IMR-90 (cell line): ENCODE data around the gene ADCY1. TPM values are rescaled to one million over a fixed set of nuclear protein-coding genes. Genes with fewer than 3 reads are reported as not detected.

ENCODE experiments used
- ATAC-seq: fragments of 200-7000 bp; cut with Tn5 transposase; 2 replicates; pipeline ENCODE4 v1.9.1; 2020; ENCODE audit warnings: low read depth, mild to moderate bottlenecking, moderate library complexity
- BruUV-seq: library from RNA; stranded (reverse); fragments of 400-500 nt; replicated peaks from 2 replicates; lab custom pipeline; 2021; lab: Mats Ljungman, UMichigan
- CTCF ChIA-PET: fragments of 300-600 bp; formaldehyde crosslinking; extraction: SDS; loops from one replicate; lab custom pipeline; 2021; ENCODE audit warnings: antibody characterized with exemption; lab: Yijun Ruan, JAX
- POLR2A ChIA-PET: fragments of 300-600 bp; sonication (Branson Sonifier 250); formaldehyde crosslinking; loops from one replicate; lab custom pipeline; 2022; ENCODE audit warnings: antibody characterized with exemption; ENCODE audit not compliant: unreplicated experiment; lab: Charles Lee
- DNase-seq: peaks from one replicate; pipeline ENCODE4 v3.0.0; 2013
- H2AFZ ChIP-seq: replicated peaks from 2 replicates; pipeline ENCODE3; 2013; ENCODE audit warnings: low read length, mild to moderate bottlenecking; ENCODE audit not compliant: poor library complexity
- H2AK5ac ChIP-seq: 2 replicates; pipeline ENCODE4 v1.6.1; 2013; ENCODE audit warnings: low read depth, low read length, inconsistent platforms
- H2AK9ac ChIP-seq: replicated peaks from 2 replicates; pipeline ENCODE3; 2013; ENCODE audit warnings: mild to moderate bottlenecking, low read depth, low read length, moderate library complexity; ENCODE audit not compliant: poor library complexity
- H2BK120ac ChIP-seq: 2 replicates; pipeline ENCODE4 v1.6.1; 2013; ENCODE audit warnings: low read depth, low read length, inconsistent platforms
- H2BK15ac ChIP-seq: 3 replicates; pipeline ENCODE4 v1.6.1; 2013; ENCODE audit warnings: low read depth, low read length, inconsistent platforms
- H2BK20ac ChIP-seq: 2 replicates; pipeline ENCODE4 v1.6.1; 2013; ENCODE audit warnings: low read depth, mild to moderate bottlenecking, inconsistent platforms, low read length, moderate library complexity
- H2BK5ac ChIP-seq: 2 replicates; pipeline ENCODE4 v1.6.1; 2013; ENCODE audit warnings: mild to moderate bottlenecking, low read depth, low read length, inconsistent platforms; ENCODE audit not compliant: poor library complexity, severe bottlenecking
- H3K14ac ChIP-seq: replicated peaks from 2 replicates; pipeline ENCODE4 v1.6.1; 2013; ENCODE audit warnings: low read depth, low read length, inconsistent platforms
- H3K18ac ChIP-seq: 2 replicates; pipeline ENCODE4 v1.6.1; 2013; ENCODE audit warnings: low read depth, low read length, control low read depth
- H3K23ac ChIP-seq: 2 replicates; pipeline ENCODE4 v1.6.1; 2013; ENCODE audit warnings: low read depth, low read length, inconsistent platforms
- H3K27ac ChIP-seq: 2 replicates; pipeline ENCODE4 v1.5.1; 2013; ENCODE audit warnings: mild to moderate bottlenecking, control low read depth, low read length; ENCODE audit not compliant: insufficient read depth
- H3K27me3 ChIP-seq: 2 replicates; pipeline ENCODE4 v1.6.1; 2013; ENCODE audit warnings: low read length; ENCODE audit not compliant: control insufficient read depth, insufficient read depth
- H3K36me3 ChIP-seq: 2 replicates; pipeline ENCODE4 v1.6.1; 2013; ENCODE audit warnings: low read length, mixed read lengths; ENCODE audit not compliant: control insufficient read depth, insufficient read depth
- H3K4ac ChIP-seq: 2 replicates; pipeline ENCODE4 v1.6.1; 2013; ENCODE audit warnings: low read depth, low read length, inconsistent platforms
- H3K4me1 ChIP-seq: 2 replicates; pipeline ENCODE4 v1.6.1; 2013; ENCODE audit warnings: low read length, mixed read lengths; ENCODE audit not compliant: control insufficient read depth, insufficient read depth
- H3K4me2 ChIP-seq: 2 replicates; pipeline ENCODE4 v1.6.1; 2013; ENCODE audit warnings: low read depth, mild to moderate bottlenecking, control low read depth, low read length, moderate library complexity
- H3K4me3 ChIP-seq: 2 replicates; pipeline ENCODE4 v1.5.1; 2013; ENCODE audit warnings: low read depth, mild to moderate bottlenecking, control low read depth, low read length, moderate library complexity; ENCODE audit not compliant: insufficient read depth
- H3K56ac ChIP-seq: 2 replicates; pipeline ENCODE4 v1.6.1; 2013; ENCODE audit warnings: low read length, inconsistent platforms; ENCODE audit not compliant: insufficient read depth; ENCODE audit errors: extremely low read depth
- H3K79me1 ChIP-seq, 2 experiments: 2 replicates each; pipeline ENCODE4 v1.6.1; 2013; ENCODE audit warnings: low read length in 2 of 2, inconsistent platforms in 1 of 2, low read depth in 1 of 2
- H3K9ac ChIP-seq: 2 replicates; pipeline ENCODE4 v1.6.1; 2013; ENCODE audit warnings: low read depth, low read length, control low read depth
- H3K9me1 ChIP-seq: 2 replicates; pipeline ENCODE4 v1.6.1; 2013; ENCODE audit warnings: low read length, inconsistent platforms; ENCODE audit not compliant: insufficient read depth
- H3K9me3 ChIP-seq: 2 replicates; pipeline ENCODE4 v1.6.1; 2013; ENCODE audit warnings: low read length; ENCODE audit not compliant: control insufficient read depth, insufficient read depth
- H4K20me1 ChIP-seq: 2 replicates; pipeline ENCODE4 v1.6.1; 2013; ENCODE audit warnings: low read length, inconsistent platforms; ENCODE audit not compliant: insufficient read depth
- H4K5ac ChIP-seq: 2 replicates; pipeline ENCODE4 v1.6.1; 2013; ENCODE audit warnings: mild to moderate bottlenecking, low read depth, low read length, control low read depth
- H4K8ac ChIP-seq, 2 experiments: 2 replicates each; pipeline ENCODE4 v1.6.1; 2013; ENCODE audit warnings: low read depth in 2 of 2, low read length in 2 of 2, control low read depth in 1 of 2, inconsistent platforms in 1 of 2
- H4K91ac ChIP-seq: 2 replicates; pipeline ENCODE4 v1.6.1; 2013; ENCODE audit warnings: low read depth, low read length, inconsistent platforms; ENCODE audit not compliant: insufficient read depth
- BHLHE40 ChIP-seq: fragments of 150-350 bp; IDR thresholded peaks from 2 replicates; pipeline ENCODE4 v1.6.1; 2016; ENCODE audit warnings: mild to moderate bottlenecking, low read depth, low read length
- CEBPB ChIP-seq: IDR thresholded peaks from 2 replicates; pipeline ENCODE4 v1.6.1; 2012; ENCODE audit warnings: low read depth, low read length, improper control_type of control experiment
- CHD1 ChIP-seq: IDR thresholded peaks from 2 replicates; pipeline ENCODE4 v1.6.1; 2012; ENCODE audit warnings: low read depth, low read length, improper control_type of control experiment
- FOS ChIP-seq: fragments of 150-350 bp; IDR thresholded peaks from 2 replicates; pipeline ENCODE4 v1.6.1; 2016; ENCODE audit warnings: low read depth, low read length
- MAZ ChIP-seq: IDR thresholded peaks from 2 replicates; pipeline ENCODE4 v1.6.1; 2012; ENCODE audit warnings: low read depth, mild to moderate bottlenecking, low read length, improper control_type of control experiment, moderate library complexity, borderline replicate concordance
- MXI1 ChIP-seq: IDR thresholded peaks from 2 replicates; pipeline ENCODE4 v1.6.1; 2012; ENCODE audit warnings: low read depth, mild to moderate bottlenecking, low read length, moderate library complexity, borderline replicate concordance
- NFE2L2 ChIP-seq: fragments of 150-350 bp; IDR thresholded peaks from 2 replicates; pipeline ENCODE4 v1.6.1; 2016; ENCODE audit warnings: low read depth, mild to moderate bottlenecking, low read length
- POLR2A ChIP-seq: IDR thresholded peaks from 2 replicates; pipeline ENCODE4 v1.6.1; 2012; ENCODE audit warnings: mild to moderate bottlenecking, low read depth, low read length
- RCOR1 ChIP-seq: IDR thresholded peaks from 2 replicates; pipeline ENCODE4 v1.6.1; 2012; ENCODE audit warnings: mild to moderate bottlenecking, low read length, improper control_type of control experiment; ENCODE audit not compliant: insufficient replicate concordance
- USF2 ChIP-seq: fragments of 150-350 bp; IDR thresholded peaks from 2 replicates; pipeline ENCODE4 v1.6.1; 2017; ENCODE audit warnings: mild to moderate bottlenecking, antibody characterized with exemption, low read length, low read depth
- WGBS, 2 experiments: methylation state at CpG; one replicate each; pipeline versions ENCODE4 v1.1.5 to v1.1.7; 2013; ENCODE audit warnings: missing lambda C conversion rate in 2 of 2; ENCODE audit not compliant: insufficient read length in 1 of 2; ENCODE audit errors: extremely low coverage in 2 of 2; 5-methylcytosine and 5-hydroxymethylcytosine counted together
- dilution Hi-C: fragments of 300-500 bp; cut with HindIII; formaldehyde crosslinking; loops from one replicate; pipeline ENCODE4 v1.14.3; 2018; ENCODE audit warnings: low sequenced_read_pairs; ENCODE audit not compliant: unreplicated experiment
- in situ Hi-C: fragments of 300-500 bp; cut with MboI; formaldehyde crosslinking; loops from 3 replicates; pipeline ENCODE4 v1.14.3; 2019; ENCODE audit warnings: low sequenced_read_pairs, inconsistent platforms, mixed read lengths
- intact Hi-C: fragments of 100-400 bp; cut with micrococcal nuclease; formaldehyde crosslinking; loops from 2 replicates; pipeline ENCODE4 v1.10.0; 2022
- polyA plus RNA-seq, 3 experiments: library from polyadenylated mRNA; depleted of rRNA; stranded (reverse); fragments of >200 nt; gene quantifications; 2 replicates each; pipeline ENCODE4 v1.2.3, GENCODE V29; 2012; ENCODE audit warnings: low replicate concordance in 1 of 3
- total RNA-seq: library from RNA; depleted of rRNA; stranded (reverse); fragments of >200 nt; gene quantifications from 2 replicates; pipeline ENCODE4 v1.2.3, GENCODE V29; 2012
- TF ChIP-seq, protein P1 (sequence below): conservative IDR thresholded peaks from 2 replicates; pipeline ENCODE4 v1.5.1; 2012; ENCODE audit warnings: mild to moderate bottlenecking, low read depth, low read length, improper control_type of control experiment
- TF ChIP-seq, protein P2 (sequence below): fragments of 150-350 bp; IDR thresholded peaks from 2 replicates; pipeline ENCODE4 v1.6.1; 2016; ENCODE audit warnings: low read depth, mild to moderate bottlenecking, low read length, moderate library complexity, borderline replicate concordance

ADCY1 gene
- total and polyA plus RNA-seq, 2 of the 4 experiments (the other 2 are of a cell fraction): 0.18 to 0.24 TPM

- H3K9me1 ChIP-seq: no peaks in the 10 kb centered on the region
- H2AFZ ChIP-seq: no peak overlapping the region
- dilution Hi-C loops (no loop called here), intact Hi-C loops (no loop called here), in situ Hi-C loops (no loop called here)
- H2BK15ac ChIP-seq: no peak overlapping the region
- no TSS peak for BruUV-seq
- no peaks in the 10 kb centered on the region for H4K20me1 ChIP-seq
- H4K91ac ChIP-seq: no peak overlapping the region
- no peak overlapping the region for H3K4me3 ChIP-seq
- H4K8ac ChIP-seq: no peak overlapping the region
- WGBS, 2 experiments: 80% methylated on average over 1 of the region's 5 CpGs; no CpG with 5 or more reads in 1 of the 2 experiments
- no peak for ATAC-seq
- ChIA-PET CTCF (no interaction called here), POLR2A (no interaction called here)
- no peak overlapping the region for H2BK5ac ChIP-seq
- no peaks in the 10 kb centered on the region; the same call in 1 of the 2 replicates for H3K4me1 ChIP-seq
- no peak overlapping the region for H2AK9ac ChIP-seq
- no peaks in the 10 kb centered on the region for H3K9me3 ChIP-seq
- no peaks in the 10 kb centered on the region for H3K36me3 ChIP-seq
- no peak overlapping the region for H3K23ac ChIP-seq
- H3K27ac ChIP-seq: no peak overlapping the region
- no peak overlapping the region for H4K5ac ChIP-seq
- DNase-seq: no peak
- H3K14ac ChIP-seq: no peak overlapping the region
- H3K56ac ChIP-seq: no peak overlapping the region
- H2AK5ac ChIP-seq: no peak overlapping the region
- H3K4ac ChIP-seq: no peak overlapping the region
- peaks cover 11% of the 10 kb centered on the region for H3K27me3 ChIP-seq
- H2BK120ac ChIP-seq: no peak overlapping the region
- H3K4me2 ChIP-seq: no peak overlapping the region
- H2BK20ac ChIP-seq: no peak overlapping the region
- no peak overlapping the region for H3K9ac ChIP-seq
- no peaks in the 10 kb centered on the region for H3K79me1 ChIP-seq
- no peak overlapping the region for H3K18ac ChIP-seq
- TF ChIP-seq RCOR1: no peak
- TF ChIP-seq NFE2L2: no peak
- no peak for TF ChIP-seq CHD1
- TF ChIP-seq BHLHE40: no peak
- TF ChIP-seq, protein P1, sequence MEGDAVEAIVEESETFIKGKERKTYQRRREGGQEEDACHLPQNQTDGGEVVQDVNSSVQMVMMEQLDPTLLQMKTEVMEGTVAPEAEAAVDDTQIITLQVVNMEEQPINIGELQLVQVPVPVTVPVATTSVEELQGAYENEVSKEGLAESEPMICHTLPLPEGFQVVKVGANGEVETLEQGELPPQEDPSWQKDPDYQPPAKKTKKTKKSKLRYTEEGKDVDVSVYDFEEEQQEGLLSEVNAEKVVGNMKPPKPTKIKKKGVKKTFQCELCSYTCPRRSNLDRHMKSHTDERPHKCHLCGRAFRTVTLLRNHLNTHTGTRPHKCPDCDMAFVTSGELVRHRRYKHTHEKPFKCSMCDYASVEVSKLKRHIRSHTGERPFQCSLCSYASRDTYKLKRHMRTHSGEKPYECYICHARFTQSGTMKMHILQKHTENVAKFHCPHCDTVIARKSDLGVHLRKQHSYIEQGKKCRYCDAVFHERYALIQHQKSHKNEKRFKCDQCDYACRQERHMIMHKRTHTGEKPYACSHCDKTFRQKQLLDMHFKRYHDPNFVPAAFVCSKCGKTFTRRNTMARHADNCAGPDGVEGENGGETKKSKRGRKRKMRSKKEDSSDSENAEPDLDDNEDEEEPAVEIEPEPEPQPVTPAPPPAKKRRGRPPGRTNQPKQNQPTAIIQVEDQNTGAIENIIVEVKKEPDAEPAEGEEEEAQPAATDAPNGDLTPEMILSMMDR: no peak
- TF ChIP-seq MAZ: no peak
- TF ChIP-seq USF2: no peak
- TF ChIP-seq FOS: no peak
- no peak for TF ChIP-seq POLR2A
- TF ChIP-seq CEBPB: no peak
- TF ChIP-seq MXI1: no peak
- TF ChIP-seq, protein P2, sequence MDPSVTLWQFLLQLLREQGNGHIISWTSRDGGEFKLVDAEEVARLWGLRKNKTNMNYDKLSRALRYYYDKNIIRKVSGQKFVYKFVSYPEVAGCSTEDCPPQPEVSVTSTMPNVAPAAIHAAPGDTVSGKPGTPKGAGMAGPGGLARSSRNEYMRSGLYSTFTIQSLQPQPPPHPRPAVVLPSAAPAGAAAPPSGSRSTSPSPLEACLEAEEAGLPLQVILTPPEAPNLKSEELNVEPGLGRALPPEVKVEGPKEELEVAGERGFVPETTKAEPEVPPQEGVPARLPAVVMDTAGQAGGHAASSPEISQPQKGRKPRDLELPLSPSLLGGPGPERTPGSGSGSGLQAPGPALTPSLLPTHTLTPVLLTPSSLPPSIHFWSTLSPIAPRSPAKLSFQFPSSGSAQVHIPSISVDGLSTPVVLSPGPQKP: no peak
Measured at GRCh38 chr7:45711161-45711490, 137.0 kb downstream of the ADCY1 start.
